Erythroblast (primary cell): ENCODE results near the gene ADAM23.
A peak's percentile ranks its signal among the peaks of the same experiment; 100 is the strongest.
"Not testable (repeated sequence)": the region's sequence is repeated elsewhere in the genome, so short reads cannot be mapped to it uniquely, and the experiment has no call there.

Source experiments
- DNase-seq, 2 experiments: peaks; one replicate each; lab custom pipeline; 2025; lab: John Stamatoyannopoulos, UW
- GATA1 ChIP-seq: IDR thresholded peaks from 2 replicates; pipeline ENCODE4 v1.6.1; 2011; ENCODE audit warnings: low read depth, mild to moderate bottlenecking, control low read depth, low read length, moderate library complexity
- POLR2A ChIP-seq: IDR thresholded peaks from 2 replicates; pipeline ENCODE4 v1.6.1; 2011; ENCODE audit warnings: mild to moderate bottlenecking, low read length

The ADAM23 gene, protein sequence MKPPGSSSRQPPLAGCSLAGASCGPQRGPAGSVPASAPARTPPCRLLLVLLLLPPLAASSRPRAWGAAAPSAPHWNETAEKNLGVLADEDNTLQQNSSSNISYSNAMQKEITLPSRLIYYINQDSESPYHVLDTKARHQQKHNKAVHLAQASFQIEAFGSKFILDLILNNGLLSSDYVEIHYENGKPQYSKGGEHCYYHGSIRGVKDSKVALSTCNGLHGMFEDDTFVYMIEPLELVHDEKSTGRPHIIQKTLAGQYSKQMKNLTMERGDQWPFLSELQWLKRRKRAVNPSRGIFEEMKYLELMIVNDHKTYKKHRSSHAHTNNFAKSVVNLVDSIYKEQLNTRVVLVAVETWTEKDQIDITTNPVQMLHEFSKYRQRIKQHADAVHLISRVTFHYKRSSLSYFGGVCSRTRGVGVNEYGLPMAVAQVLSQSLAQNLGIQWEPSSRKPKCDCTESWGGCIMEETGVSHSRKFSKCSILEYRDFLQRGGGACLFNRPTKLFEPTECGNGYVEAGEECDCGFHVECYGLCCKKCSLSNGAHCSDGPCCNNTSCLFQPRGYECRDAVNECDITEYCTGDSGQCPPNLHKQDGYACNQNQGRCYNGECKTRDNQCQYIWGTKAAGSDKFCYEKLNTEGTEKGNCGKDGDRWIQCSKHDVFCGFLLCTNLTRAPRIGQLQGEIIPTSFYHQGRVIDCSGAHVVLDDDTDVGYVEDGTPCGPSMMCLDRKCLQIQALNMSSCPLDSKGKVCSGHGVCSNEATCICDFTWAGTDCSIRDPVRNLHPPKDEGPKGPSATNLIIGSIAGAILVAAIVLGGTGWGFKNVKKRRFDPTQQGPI

DNA sequence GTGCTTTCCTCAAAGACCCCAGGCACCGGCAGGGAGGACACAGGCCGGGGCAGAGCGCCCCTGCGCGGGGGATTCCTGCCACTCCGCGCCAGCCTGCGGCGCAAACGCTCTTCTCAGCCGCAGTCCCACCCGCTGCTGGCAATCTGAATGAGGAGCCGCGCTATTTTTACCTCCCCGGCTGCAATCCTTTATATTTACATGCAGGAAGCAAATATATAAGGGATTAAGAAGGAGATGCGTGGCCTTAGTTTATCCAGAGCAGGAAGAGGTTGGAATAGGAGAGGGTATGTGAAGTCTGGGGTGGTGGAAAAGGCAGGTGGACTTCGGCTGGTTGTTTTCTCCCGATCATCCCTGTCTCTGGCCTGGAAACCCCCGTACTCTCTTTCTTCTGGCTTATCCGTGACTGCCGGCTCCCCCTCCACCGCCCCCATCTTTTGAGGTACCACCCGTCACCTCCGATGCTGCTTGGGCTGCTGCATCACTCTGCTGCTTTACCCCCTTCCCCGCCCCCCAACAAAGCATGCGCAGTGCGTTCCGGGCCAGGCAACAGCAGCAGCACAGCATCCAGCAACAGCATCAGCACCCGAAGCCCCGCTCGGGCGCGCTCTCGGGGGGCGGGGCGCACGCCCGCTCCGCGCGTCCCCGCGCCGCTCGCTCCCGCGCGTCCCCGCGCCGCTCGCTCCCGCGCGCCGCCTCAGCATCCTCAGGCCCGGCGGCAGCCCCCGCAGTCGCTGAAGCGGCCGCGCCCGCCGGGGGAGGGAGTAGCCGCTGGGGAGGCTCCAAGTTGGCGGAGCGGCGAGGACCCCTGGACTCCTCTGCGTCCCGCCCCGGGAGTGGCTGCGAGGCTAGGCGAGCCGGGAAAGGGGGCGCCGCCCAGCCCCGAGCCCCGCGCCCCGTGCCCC is at the start of gene ADAM23:
TSS of gene ADAM23 (plus strand) at position 700 of the 902 bp plus-strand sequence. CDS start 335 bp downstream, outside the sequence.
- TF ChIP-seq POLR2A (no peak), GATA1 (no peak)
- DNase-seq: peak; percentile 5 to 15

DNA sequence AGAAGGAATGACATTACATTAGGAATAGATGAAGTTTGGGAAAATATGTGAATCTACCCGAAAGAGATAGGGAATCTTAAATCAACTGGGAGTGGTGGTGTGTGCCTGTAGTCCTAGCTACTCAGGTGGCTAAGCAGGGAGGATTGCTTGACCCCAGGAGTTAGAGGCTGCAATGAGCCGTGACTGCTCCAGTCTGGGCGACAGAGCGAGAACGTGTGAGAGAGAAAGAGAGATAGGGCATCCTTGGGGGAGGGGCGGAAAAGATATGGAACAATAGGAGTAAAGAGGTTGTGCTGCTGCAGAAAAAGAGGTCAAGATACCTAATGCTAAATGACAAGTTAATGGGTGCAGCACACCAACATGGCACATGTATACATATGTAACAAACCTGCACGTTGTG is 47.1 kb upstream of the ADAM23 start:
- no peak for DNase-seq
- TF ChIP-seq GATA1: no peak
- TF ChIP-seq POLR2A: no peak

DNA sequence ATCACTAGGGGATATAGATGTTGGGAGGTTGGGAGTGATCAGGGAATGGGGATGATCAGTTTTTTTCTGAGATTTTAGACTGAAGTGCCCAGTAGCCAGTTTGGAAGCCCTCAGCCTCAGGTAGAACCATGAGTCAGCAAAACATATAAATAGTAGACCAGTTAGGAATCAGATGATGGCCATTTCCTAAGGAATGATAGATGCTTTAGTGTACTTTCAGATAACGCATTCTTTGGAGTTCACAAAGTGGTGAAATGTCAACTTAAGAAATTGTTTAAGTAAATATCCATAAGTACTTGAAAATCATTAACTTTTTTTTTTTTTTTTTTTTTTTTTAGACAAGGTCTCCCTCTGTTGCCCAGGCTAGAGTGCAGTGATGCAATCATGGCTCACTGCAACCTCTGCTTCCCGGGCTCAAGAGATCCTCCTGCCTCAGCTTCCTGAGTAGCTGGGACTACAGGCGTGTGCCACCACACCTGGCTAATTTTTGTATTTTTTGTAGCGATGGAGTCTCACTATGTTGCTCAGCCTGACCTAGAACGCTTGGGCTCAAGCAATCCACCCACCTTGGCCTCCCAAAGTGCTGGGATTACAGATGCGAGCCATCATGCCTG is 40.3 kb upstream of the ADAM23 start:
- not testable (repeated sequence) for DNase-seq

DNA sequence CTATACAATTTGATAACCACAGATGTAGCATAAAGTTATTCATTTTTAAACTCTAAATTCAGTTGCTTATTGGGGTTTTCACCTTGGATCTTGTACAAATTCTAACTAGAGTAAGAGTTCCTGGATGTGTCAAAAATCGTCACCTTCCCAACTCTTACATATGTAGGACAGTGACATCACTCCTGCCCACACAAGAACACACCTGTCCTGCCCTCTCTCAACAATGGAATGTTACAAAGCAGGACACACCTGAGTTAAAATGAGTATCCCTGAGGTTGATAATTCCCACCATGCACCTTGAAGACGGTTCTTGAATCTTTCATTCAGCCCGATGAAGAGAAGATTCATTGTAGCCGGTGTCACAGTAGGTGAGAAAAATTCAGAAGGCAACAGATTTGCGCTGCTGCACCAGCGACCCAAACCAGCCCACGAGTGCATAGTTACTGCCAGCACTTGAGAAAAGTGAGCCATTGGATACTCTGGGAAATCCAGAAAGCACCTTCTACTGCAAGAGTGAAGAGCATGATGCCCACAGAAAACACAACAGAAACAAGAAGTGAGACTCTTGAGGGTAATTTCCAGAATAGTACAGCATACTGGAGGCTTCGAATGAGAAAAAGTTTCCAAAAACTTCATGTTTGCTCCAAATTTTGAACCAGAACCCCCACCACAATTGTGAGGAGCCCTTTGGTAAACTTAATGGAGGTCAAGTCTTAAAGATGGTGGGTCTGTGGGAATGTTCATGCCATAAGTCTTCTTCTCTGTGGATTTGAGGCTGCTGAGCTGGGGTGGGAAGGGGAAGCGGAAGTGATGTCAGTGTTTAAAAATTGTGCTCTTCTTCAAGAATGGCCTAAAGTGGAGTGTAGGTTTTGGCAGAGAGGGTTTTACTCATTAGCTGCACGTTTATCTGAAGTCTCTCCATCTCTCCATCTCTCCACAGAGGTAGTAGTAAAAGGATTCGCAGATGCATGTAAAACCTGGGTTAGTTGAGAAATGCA is 34.7 kb upstream of the ADAM23 start:
- TF ChIP-seq GATA1: no peak
- TF ChIP-seq POLR2A: no peak
- DNase-seq: no peak

DNA sequence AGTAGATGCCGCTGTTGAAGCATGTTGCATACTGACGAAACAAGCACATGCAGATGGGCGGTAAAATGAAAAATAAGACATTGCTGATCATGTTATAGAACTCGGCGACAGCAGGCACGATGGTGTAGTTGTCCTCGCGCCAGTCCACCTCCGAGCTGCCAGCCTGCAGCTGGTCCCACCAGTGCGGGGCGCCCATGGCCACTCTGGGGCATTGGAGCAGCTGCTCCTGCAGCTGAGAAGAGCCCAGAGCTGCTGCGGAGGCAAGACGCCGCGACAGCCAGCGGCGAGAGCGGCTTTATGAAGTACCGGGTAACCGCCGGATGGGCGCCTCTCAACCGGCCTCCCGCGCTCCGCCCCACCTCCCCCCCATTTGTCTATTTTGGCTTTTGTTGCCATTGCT is 32.6 kb upstream of the ADAM23 start:
- no peak for TF ChIP-seq GATA1
- no peak for TF ChIP-seq POLR2A
- DNase-seq: no peak

DNA sequence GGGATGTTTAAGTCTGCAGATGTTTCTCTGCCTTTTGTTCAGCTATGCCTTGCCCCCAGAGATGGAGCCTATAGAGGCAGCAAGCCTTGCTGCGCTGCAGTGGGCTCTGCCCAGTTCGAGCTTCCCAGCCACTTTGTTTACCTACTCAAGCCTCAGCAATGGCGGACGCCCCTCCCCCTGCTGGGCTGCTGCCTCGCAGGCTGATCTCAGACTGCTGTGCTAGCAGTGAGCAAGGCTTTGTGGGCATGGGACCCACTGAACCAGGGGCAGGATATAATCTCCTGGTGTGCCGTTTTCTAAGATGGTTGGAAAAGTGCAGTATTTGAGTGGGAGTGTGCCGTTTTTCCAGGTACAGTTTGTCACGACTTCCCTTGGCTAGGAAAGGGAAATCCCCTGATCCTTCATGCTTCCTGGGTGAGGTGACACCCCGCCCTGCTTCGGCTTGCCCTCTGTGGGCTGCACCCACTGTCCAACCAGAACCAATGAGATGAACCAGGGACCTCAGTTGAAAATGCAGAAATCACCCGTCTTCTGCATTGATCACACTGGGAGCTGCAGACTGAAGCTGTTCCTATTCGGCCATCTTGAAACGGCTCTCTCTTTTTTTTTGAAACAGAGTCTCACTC is 27.6 kb upstream of the ADAM23 start:
- no peak for DNase-seq
- TF ChIP-seq GATA1: no peak
- no peak for TF ChIP-seq POLR2A

DNA sequence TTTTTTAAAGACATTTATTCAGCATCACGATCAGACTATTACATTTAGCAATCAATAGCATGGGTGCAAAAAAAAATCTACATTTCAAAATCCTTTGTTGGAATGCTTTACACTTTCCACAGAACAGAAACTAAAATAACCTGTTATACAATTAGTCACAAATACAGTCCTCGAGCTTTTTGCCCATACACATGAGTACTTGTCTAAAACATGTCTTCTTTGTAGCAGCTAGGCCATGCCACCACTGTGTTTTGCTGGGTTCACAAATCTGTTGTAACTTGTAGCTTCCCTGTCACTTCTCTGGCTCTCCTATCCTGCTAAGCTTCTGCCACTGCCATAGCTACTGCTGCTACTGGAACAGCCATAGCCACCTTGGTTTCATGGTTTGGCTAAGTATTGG is 24.4 kb upstream of the ADAM23 start:
- DNase-seq: no peak
- TF ChIP-seq POLR2A: no peak

DNA sequence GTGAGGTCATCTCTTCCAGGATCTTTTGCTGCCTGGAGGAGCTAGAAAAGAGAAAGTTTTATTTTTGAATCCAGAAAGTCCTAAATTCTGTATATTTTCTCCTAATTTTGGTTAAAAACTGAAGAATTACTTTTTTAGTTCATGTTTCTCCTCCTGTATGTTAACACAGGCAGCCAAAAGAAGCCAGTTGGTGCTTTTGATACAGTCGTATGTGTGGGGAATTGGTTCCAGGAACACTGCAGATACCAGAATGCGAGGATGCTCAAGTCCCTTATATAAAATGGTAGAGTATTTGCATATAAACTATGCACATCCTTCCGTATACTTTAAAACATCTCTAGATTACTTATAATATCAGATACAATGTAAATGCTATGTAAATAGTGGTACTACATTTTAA is 22.6 kb upstream of the ADAM23 start:
- DNase-seq: no peak
- no peak for TF ChIP-seq POLR2A
- TF ChIP-seq GATA1: no peak

DNA sequence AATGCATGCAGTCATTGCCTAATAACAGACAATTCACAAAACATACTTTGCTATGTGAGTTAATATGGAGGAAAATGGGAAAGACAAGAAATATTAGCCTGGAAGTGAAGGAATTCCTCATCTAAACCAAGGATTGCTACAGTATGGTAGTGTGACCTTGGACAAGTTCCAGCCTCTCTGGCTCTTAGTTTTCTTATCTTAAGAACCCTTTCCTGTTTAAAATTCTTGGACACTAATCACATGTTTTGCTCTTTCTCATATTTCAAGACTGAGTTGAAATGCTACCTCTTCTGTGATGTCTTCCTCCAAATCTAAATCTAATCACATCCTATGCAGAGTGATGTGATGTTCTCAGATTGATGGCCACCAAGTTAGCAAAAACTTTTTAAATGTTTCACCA is 20.8 kb upstream of the ADAM23 start:
- TF ChIP-seq POLR2A (no peak), GATA1 (no peak)
- no peak for DNase-seq

DNA sequence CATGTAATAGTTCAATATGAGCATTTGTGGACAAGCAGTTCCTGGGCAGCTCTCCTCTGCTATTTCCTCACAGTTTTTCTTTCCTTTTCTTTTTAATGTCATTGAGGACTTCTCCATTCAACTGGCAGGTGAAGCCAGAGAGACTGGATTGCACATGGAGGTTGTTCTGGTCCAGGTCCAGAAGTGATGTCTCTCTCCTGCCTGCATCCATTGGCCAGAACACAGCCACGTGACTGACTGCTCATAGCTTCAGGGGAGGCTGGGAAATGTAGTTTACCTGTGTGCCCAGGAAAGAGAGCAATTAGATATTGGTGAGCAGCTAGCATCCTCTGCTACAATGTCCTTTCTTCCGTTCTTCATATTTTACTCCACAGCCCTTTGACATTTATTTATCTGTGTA is 20.2 kb upstream of the ADAM23 start:
- no peak for TF ChIP-seq POLR2A
- TF ChIP-seq GATA1: no peak
- peak in 1 of 2 experiments; percentile 9 for DNase-seq

DNA sequence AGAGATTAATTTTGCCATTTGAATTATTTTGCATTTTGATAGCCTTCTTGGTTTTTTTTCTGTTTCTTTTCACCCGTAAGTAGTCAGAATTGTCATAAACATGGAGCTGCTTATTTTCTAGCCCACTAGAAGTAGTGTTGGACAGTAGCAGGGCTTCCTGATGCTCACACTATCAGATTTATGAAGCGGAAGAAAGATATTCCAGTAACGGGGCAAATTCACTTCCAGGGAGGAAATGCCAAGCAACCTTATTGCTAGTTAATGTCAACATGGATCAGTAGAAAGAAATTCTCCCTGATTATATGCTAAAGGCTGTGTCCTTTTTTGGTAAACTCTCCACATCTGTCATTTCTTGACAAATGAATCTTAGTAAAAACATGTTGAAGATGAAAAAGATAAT is 19.2 kb upstream of the ADAM23 start:
- DNase-seq: no peak
- TF ChIP-seq POLR2A (no peak), GATA1 (no peak)

DNA sequence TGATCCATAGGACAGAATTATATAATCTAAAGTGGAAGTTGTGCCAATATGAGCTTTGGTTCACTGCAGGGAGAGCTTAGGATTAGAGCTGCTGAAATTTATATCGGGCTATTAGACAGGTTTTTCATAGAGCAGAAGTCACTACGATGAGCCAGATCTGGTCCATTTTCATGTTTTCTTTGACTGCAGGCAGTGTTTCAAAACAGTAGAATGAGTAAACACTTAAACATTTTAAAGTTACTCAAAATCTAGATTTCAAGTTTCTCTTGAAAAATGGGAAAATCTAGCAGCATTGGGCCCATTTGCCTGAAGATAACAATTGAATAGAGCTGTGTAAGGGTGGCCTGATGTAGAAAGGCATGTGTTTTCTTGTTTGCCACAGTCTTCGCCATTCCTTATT is 14.5 kb upstream of the ADAM23 start:
- DNase-seq: no peak
- no peak for TF ChIP-seq POLR2A
- TF ChIP-seq GATA1: no peak
